Measurements from ENCODE around the gene CCNY.
"Not testable (repeated sequence)": the region's sequence is repeated elsewhere in the genome, so short reads cannot be mapped to it uniquely, and the experiment has no call there.

The CCNY gene

GRCh38 chr10:35384265-35384868 lies 48.1 kb downstream of the CCNY start:
- no peak for DNase-seq (ENCODE audit: low read depth)

- DNase-seq (ENCODE audit: low read depth) = no peak
Observed at GRCh38 chr10:35386594-35387174, 50.4 kb downstream of the CCNY start.

GRCh38 chr10:35387768-35388167 lies 51.5 kb downstream of the CCNY start:
- DNase-seq (ENCODE audit: low read depth) = no peak

DNA sequence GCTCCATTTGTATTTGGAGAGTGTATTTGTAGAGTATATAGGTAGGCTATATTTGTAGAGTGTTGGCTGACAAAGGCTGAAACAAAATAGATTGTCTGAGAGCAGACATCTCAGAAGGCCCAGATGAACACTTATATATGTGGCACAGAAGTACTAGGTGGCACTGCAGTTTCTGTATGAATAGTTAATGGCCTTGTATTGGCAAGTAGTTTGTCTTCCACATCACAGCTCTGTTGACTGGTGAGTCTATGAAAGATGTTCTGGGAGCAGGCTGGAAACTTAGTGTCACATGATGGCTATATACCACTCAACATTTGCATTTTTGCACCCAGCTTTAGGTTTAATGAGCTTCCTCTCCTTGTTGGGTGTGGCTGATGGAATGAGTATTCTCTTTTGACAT lies 51.9 kb downstream of the CCNY start:
- DNase-seq (ENCODE audit: low read depth) = no peak

GRCh38 chr10:35388682-35389081 lies 52.4 kb downstream of the CCNY start:
- no peak for DNase-seq (ENCODE audit: low read depth)

GRCh38 chr10:35390161-35390840 lies 54.0 kb downstream of the CCNY start:
- no peak for DNase-seq (ENCODE audit: low read depth)

- no peak for DNase-seq (ENCODE audit: low read depth)
Observed at GRCh38 chr10:35390843-35391152, 54.5 kb downstream of the CCNY start.

- DNase-seq (ENCODE audit: low read depth) = no peak
Observed at GRCh38 chr10:35391153-35391953, 55.0 kb downstream of the CCNY start.

GRCh38 chr10:35391954-35392262 lies 55.6 kb downstream of the CCNY start:
- DNase-seq (ENCODE audit: low read depth) = no peak

GRCh38 chr10:35392482-35393228 lies 56.3 kb downstream of the CCNY start:
- DNase-seq (ENCODE audit: low read depth) = no peak

- no peak for DNase-seq (ENCODE audit: low read depth)
Observed at GRCh38 chr10:35394411-35394851, 58.1 kb downstream of the CCNY start.

GRCh38 chr10:35394934-35395333 lies 58.6 kb downstream of the CCNY start:
- no peak for DNase-seq (ENCODE audit: low read depth)

- DNase-seq (ENCODE audit: low read depth) = no peak
Observed at GRCh38 chr10:35396560-35397434, 60.5 kb downstream of the CCNY start.

GRCh38 chr10:35397953-35398352 lies 61.6 kb downstream of the CCNY start:
- DNase-seq (ENCODE audit: low read depth) = no peak

- no peak for DNase-seq (ENCODE audit: low read depth)
Observed at GRCh38 chr10:35398355-35398754, 62.0 kb downstream of the CCNY start.

DNA sequence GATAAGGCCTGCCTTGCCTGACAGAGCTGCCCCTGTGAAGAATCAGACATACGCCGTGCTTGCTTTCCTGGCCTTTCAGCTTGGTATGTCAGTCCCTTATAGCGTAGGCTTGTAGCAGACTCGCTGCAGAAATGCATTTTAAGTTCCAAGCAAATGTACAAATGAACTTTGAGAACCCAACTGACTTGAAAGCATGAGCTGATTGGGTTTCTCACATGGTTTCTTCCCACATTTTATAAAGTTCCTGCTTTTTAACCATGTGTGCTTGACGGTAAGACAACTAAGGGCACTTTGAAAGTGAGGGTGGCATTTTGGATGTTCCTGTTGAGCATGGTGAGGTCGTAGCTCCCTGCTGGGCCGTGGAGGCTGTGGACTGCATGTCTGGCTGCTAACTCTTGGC lies 62.6 kb downstream of the CCNY start:
- DNase-seq (ENCODE audit: low read depth) = no peak

- DNase-seq (ENCODE audit: low read depth) = no peak
Observed at GRCh38 chr10:35399414-35400009, 63.2 kb downstream of the CCNY start.

DNA sequence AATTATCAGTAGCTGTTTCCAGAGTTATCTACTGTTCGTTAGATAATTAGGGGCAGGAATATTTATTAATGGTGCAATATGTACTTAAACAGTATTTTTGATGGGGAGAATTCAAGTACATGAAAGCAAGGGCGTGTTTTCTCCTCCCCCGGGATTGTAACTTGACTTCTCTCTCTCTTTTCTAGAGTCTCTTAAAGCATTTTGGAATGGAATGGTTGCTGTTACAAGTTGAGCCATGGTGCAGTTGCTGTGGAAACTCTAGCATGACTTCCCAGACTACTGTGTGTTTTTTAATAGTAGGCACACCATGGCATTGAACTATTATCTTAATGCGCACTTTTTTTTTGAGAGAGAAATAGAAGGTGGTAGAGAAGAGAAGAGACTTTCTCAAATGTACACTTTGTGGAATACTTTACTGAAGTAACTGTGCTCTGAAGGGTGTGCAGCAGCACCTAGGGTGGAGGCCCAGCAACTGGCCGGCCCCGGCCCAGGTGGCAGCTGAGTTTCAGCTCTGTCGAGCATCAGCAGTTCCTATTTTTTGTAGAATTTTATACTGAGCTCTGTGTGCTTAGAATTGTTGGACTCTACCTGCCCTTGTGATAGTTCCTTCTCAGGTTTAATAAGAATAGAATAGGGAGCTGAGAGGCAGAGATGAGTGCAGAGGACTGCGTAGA lies 64.4 kb downstream of the CCNY start:
- DNase-seq (ENCODE audit: low read depth) = no peak

- not testable (repeated sequence) for DNase-seq (ENCODE audit: low read depth)
Observed at GRCh38 chr10:35403491-35403890, 67.2 kb downstream of the CCNY start.

DNA sequence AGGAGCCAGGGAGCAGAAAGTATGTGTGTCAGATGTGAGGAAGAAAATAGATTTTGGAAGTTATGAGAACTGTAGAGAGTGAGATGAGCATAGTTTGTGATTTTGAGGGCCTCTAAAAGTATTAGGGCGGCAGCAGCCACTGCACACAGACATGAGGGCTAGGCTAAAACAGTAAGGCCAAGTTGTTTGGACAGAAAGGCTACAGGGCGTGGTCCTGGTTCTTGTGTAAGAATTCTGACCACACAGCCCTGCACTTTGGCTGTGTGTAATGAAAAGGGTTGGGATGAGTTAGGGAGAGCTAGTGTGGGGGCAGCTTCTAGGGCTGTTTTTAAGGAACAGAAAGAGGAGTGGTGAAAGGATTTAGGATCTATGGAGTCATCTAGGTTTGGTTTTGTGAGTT lies 67.8 kb downstream of the CCNY start:
- not testable (repeated sequence) for DNase-seq (ENCODE audit: low read depth)

All from stimulated activated CD8-positive, alpha-beta memory T cell treated with anti-CD3 and anti-CD28 coated beads, Interleukin-15, amount 100 ng/mL, for 1 hour (primary cell).